Measurements from ENCODE around the gene DNAH9.

DNAH9 gene

GRCh38 chr17:11707586-11707985, 109.3 kb downstream of the DNAH9 start:
- Histone ChIP-seq H2BK5ac (ENCODE audit: low read length) (no peak overlapping the region), H2BK120ac (ENCODE audit: low read depth, low read length) (no peak overlapping the region), H3K23ac (ENCODE audit: low read length) (no peak overlapping the region), H4K8ac (ENCODE audit: low read depth, low read length) (no peak overlapping the region), H3K18ac (ENCODE audit: low read length) (no peak overlapping the region), H2BK15ac (replicated peaks; ENCODE audit: low read depth) (no peak overlapping the region), H3K79me2 (ENCODE audit: control insufficient read depth, insufficient read depth, low read length) (no peaks in the 10 kb centered on the region), H3K4ac (ENCODE audit: low read depth, low read length) (no peak overlapping the region), H3K27ac (ENCODE audit: low read depth, low read length) (no peak overlapping the region), H3K4me3 (ENCODE audit: low read length) (no peak overlapping the region), H3K4me1 (ENCODE audit: control insufficient read depth, low read depth, low read length) (no peaks in the 10 kb centered on the region), H3K27me3 (ENCODE audit: insufficient read depth, low read length, poor library complexity) (no peaks in the 10 kb centered on the region), H3K9ac (ENCODE audit: low read length) (no peak overlapping the region), H2AK5ac (ENCODE audit: low read length) (no peak overlapping the region), H3K36me3 (ENCODE audit: control insufficient read depth, insufficient read depth, low read length) (no peaks in the 10 kb centered on the region), H4K5ac (ENCODE audit: low read length) (no peak overlapping the region), H3K4me2 (ENCODE audit: low read length) (no peak overlapping the region), H3K56ac (ENCODE audit: low read length) (no peak overlapping the region), H3K79me1 (ENCODE audit: low read length) (no peaks in the 10 kb centered on the region)
- no CpG with 5 or more reads among the region's 4 CpGs for WGBS (ENCODE audit: extremely low coverage, insufficient coverage, low lambda C conversion rate)
- no peak for DNase-seq

GRCh38 chr17:11712456-11712855, 114.2 kb downstream of the DNAH9 start:
- WGBS (ENCODE audit: extremely low coverage, insufficient coverage, low lambda C conversion rate) = no CpG with 5 or more reads among the region's 3 CpGs
- Histone ChIP-seq H3K23ac (ENCODE audit: low read length) (no peak overlapping the region), H2BK5ac (ENCODE audit: low read length) (no peak overlapping the region), H3K56ac (ENCODE audit: low read length) (no peak overlapping the region), H3K18ac (ENCODE audit: low read length) (no peak overlapping the region), H3K79me1 (ENCODE audit: low read length) (no peaks in the 10 kb centered on the region), H3K79me2 (ENCODE audit: control insufficient read depth, insufficient read depth, low read length) (no peaks in the 10 kb centered on the region), H4K5ac (ENCODE audit: low read length) (no peak overlapping the region), H3K4me1 (ENCODE audit: control insufficient read depth, low read depth, low read length) (no peaks in the 10 kb centered on the region), H3K27ac (ENCODE audit: low read depth, low read length) (no peak overlapping the region), H3K4ac (ENCODE audit: low read depth, low read length) (no peak overlapping the region), H2AK5ac (ENCODE audit: low read length) (no peak overlapping the region), H3K4me3 (ENCODE audit: low read length) (no peak overlapping the region), H4K8ac (ENCODE audit: low read depth, low read length) (no peak overlapping the region), H3K36me3 (ENCODE audit: control insufficient read depth, insufficient read depth, low read length) (no peaks in the 10 kb centered on the region), H3K4me2 (ENCODE audit: low read length) (no peak overlapping the region), H3K27me3 (ENCODE audit: insufficient read depth, low read length, poor library complexity) (no peaks in the 10 kb centered on the region), H3K9ac (ENCODE audit: low read length) (no peak overlapping the region), H2BK15ac (replicated peaks; ENCODE audit: low read depth) (no peak overlapping the region), H2BK120ac (ENCODE audit: low read depth, low read length) (no peak overlapping the region)
- no peak for DNase-seq

GRCh38 chr17:11719203-11719602, 120.9 kb downstream of the DNAH9 start:
- H3K9ac ChIP-seq (ENCODE audit: low read length) = no peak overlapping the region
- H3K79me2 ChIP-seq (ENCODE audit: control insufficient read depth, insufficient read depth, low read length) = no peaks in the 10 kb centered on the region
- no peak overlapping the region for H2BK5ac ChIP-seq (ENCODE audit: low read length)
- no peaks in the 10 kb centered on the region for H3K79me1 ChIP-seq (ENCODE audit: low read length)
- no peak overlapping the region for H2BK15ac ChIP-seq (replicated peaks; ENCODE audit: low read depth)
- no peak overlapping the region for H3K4me3 ChIP-seq (ENCODE audit: low read length)
- no peak overlapping the region for H3K56ac ChIP-seq (ENCODE audit: low read length)
- no peak overlapping the region for H4K8ac ChIP-seq (ENCODE audit: low read depth, low read length)
- no peak overlapping the region for H3K27ac ChIP-seq (ENCODE audit: low read depth, low read length)
- DNase-seq = no peak
- no CpG with 5 or more reads among the region's 11 CpGs for WGBS (ENCODE audit: extremely low coverage, insufficient coverage, low lambda C conversion rate)
- no peak overlapping the region for H3K23ac ChIP-seq (ENCODE audit: low read length)
- H3K18ac ChIP-seq (ENCODE audit: low read length) = no peak overlapping the region
- H3K4me1 ChIP-seq (ENCODE audit: control insufficient read depth, low read depth, low read length) = no peaks in the 10 kb centered on the region
- no peaks in the 10 kb centered on the region for H3K36me3 ChIP-seq (ENCODE audit: control insufficient read depth, insufficient read depth, low read length)
- H2AK5ac ChIP-seq (ENCODE audit: low read length) = no peak overlapping the region
- H3K4ac ChIP-seq (ENCODE audit: low read depth, low read length) = no peak overlapping the region
- no peak overlapping the region for H3K4me2 ChIP-seq (ENCODE audit: low read length)
- no peak overlapping the region for H4K5ac ChIP-seq (ENCODE audit: low read length)
- no peak overlapping the region for H2BK120ac ChIP-seq (ENCODE audit: low read depth, low read length)
- no peaks in the 10 kb centered on the region for H3K27me3 ChIP-seq (ENCODE audit: insufficient read depth, low read length, poor library complexity)

GRCh38 chr17:11719856-11720255, 121.6 kb downstream of the DNAH9 start:
- H3K9ac ChIP-seq (ENCODE audit: low read length) = no peak overlapping the region
- no peak for DNase-seq
- no peak overlapping the region for H3K18ac ChIP-seq (ENCODE audit: low read length)
- H2BK15ac ChIP-seq (replicated peaks; ENCODE audit: low read depth) = no peak overlapping the region
- no peak overlapping the region for H3K4me2 ChIP-seq (ENCODE audit: low read length)
- no peak overlapping the region for H4K5ac ChIP-seq (ENCODE audit: low read length)
- H2BK120ac ChIP-seq (ENCODE audit: low read depth, low read length) = no peak overlapping the region
- WGBS (ENCODE audit: extremely low coverage, insufficient coverage, low lambda C conversion rate) = no CpG with 5 or more reads among the region's 6 CpGs
- no peaks in the 10 kb centered on the region for H3K27me3 ChIP-seq (ENCODE audit: insufficient read depth, low read length, poor library complexity)
- no peak overlapping the region for H3K56ac ChIP-seq (ENCODE audit: low read length)
- no peaks in the 10 kb centered on the region for H3K4me1 ChIP-seq (ENCODE audit: control insufficient read depth, low read depth, low read length)
- H3K36me3 ChIP-seq (ENCODE audit: control insufficient read depth, insufficient read depth, low read length) = no peaks in the 10 kb centered on the region
- no peak overlapping the region for H2BK5ac ChIP-seq (ENCODE audit: low read length)
- H3K79me2 ChIP-seq (ENCODE audit: control insufficient read depth, insufficient read depth, low read length) = no peaks in the 10 kb centered on the region
- no peak overlapping the region for H3K27ac ChIP-seq (ENCODE audit: low read depth, low read length)
- H4K8ac ChIP-seq (ENCODE audit: low read depth, low read length) = no peak overlapping the region
- no peak overlapping the region for H3K4me3 ChIP-seq (ENCODE audit: low read length)
- H3K79me1 ChIP-seq (ENCODE audit: low read length) = no peaks in the 10 kb centered on the region
- no peak overlapping the region for H3K23ac ChIP-seq (ENCODE audit: low read length)
- H2AK5ac ChIP-seq (ENCODE audit: low read length) = no peak overlapping the region
- no peak overlapping the region for H3K4ac ChIP-seq (ENCODE audit: low read depth, low read length)

GRCh38 chr17:11720816-11721215, 122.5 kb downstream of the DNAH9 start:
- WGBS (ENCODE audit: extremely low coverage, insufficient coverage, low lambda C conversion rate) = no CpG with 5 or more reads among the region's 2 CpGs
- Histone ChIP-seq H3K18ac (ENCODE audit: low read length) (no peak overlapping the region), H3K79me1 (ENCODE audit: low read length) (no peaks in the 10 kb centered on the region), H3K27ac (ENCODE audit: low read depth, low read length) (no peak overlapping the region), H3K79me2 (ENCODE audit: control insufficient read depth, insufficient read depth, low read length) (no peaks in the 10 kb centered on the region), H3K4ac (ENCODE audit: low read depth, low read length) (no peak overlapping the region), H3K4me1 (ENCODE audit: control insufficient read depth, low read depth, low read length) (no peaks in the 10 kb centered on the region), H2BK15ac (replicated peaks; ENCODE audit: low read depth) (no peak overlapping the region), H4K8ac (ENCODE audit: low read depth, low read length) (no peak overlapping the region), H4K5ac (ENCODE audit: low read length) (no peak overlapping the region), H3K4me2 (ENCODE audit: low read length) (no peak overlapping the region), H3K9ac (ENCODE audit: low read length) (no peak overlapping the region), H3K23ac (ENCODE audit: low read length) (no peak overlapping the region), H2AK5ac (ENCODE audit: low read length) (no peak overlapping the region), H2BK5ac (ENCODE audit: low read length) (no peak overlapping the region), H2BK120ac (ENCODE audit: low read depth, low read length) (no peak overlapping the region), H3K56ac (ENCODE audit: low read length) (no peak overlapping the region), H3K36me3 (ENCODE audit: control insufficient read depth, insufficient read depth, low read length) (no peaks in the 10 kb centered on the region), H3K27me3 (ENCODE audit: insufficient read depth, low read length, poor library complexity) (no peaks in the 10 kb centered on the region), H3K4me3 (ENCODE audit: low read length) (no peak overlapping the region)
- DNase-seq = no peak

DNA sequence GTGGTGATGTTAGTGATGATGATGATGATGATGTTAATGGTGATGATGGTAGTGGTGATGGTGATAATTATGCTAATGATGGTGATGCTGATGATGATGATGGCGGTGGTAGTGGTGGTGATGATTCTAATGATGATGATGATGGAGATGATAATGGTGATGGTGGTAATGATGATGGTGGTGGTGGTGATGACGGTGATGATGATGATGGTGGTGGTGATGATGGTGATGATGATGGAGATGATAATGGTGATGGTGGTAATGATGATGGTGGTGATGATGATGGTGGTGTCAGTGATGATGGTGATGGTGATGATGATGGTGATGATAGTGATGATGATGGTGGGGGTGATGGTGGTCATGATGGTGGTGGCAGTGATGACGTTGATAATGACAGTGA, 132.5 kb downstream of the DNAH9 start:
- H3K4me1 ChIP-seq (ENCODE audit: control insufficient read depth, low read depth, low read length) = no peaks in the 10 kb centered on the region
- H2AK5ac ChIP-seq (ENCODE audit: low read length) = no peak overlapping the region
- no peak overlapping the region for H3K9ac ChIP-seq (ENCODE audit: low read length)

More for the DNA sequence above, 132.5 kb downstream of the DNAH9 start:
- 100% methylated on average over 1 of the region's 3 CpGs for WGBS (ENCODE audit: extremely low coverage, insufficient coverage, low lambda C conversion rate)
- Histone ChIP-seq H3K23ac (ENCODE audit: low read length) (no peak overlapping the region), H3K18ac (ENCODE audit: low read length) (no peak overlapping the region), H2BK5ac (ENCODE audit: low read length) (no peak overlapping the region), H4K5ac (ENCODE audit: low read length) (no peak overlapping the region), H3K36me3 (ENCODE audit: control insufficient read depth, insufficient read depth, low read length) (no peaks in the 10 kb centered on the region), H3K4me3 (ENCODE audit: low read length) (no peak overlapping the region), H3K27me3 (ENCODE audit: insufficient read depth, low read length, poor library complexity) (no peaks in the 10 kb centered on the region), H2BK120ac (ENCODE audit: low read depth, low read length) (no peak overlapping the region), H4K8ac (ENCODE audit: low read depth, low read length) (no peak overlapping the region), H3K79me2 (ENCODE audit: control insufficient read depth, insufficient read depth, low read length) (no peaks in the 10 kb centered on the region), H3K56ac (ENCODE audit: low read length) (no peak overlapping the region), H2BK15ac (replicated peaks; ENCODE audit: low read depth) (no peak overlapping the region), H3K4me2 (ENCODE audit: low read length) (no peak overlapping the region), H3K27ac (ENCODE audit: low read depth, low read length) (no peak overlapping the region), H3K4ac (ENCODE audit: low read depth, low read length) (no peak overlapping the region), H3K79me1 (ENCODE audit: low read length) (no peaks in the 10 kb centered on the region)
- no peak for DNase-seq

Measured in mesendoderm (in vitro differentiated cells).